Glomerular visceral epithelial cell (primary cell): ENCODE measurements around the gene GPI.

ENCODE experiments used
- DNase-seq: peaks from one replicate; pipeline ENCODE4 v3.0.0-alpha.2; 2016; ENCODE audit errors: extremely low spot score

The GPI gene

GRCh38 chr19:34404109-34404909 is 39.3 kb downstream of the GPI start, which contains the start of gene PDCD2L:
PDCD2L (plus strand) TSS chr19:34404399; CDS start chr19:34404431, 32 bp downstream.
- peak; percentile 93 for DNase-seq

- DNase-seq = no peak
Observed at GRCh38 chr19:34405892-34406660, 41.1 kb downstream of the GPI start.

- DNase-seq = no peak
Observed at GRCh38 chr19:34408411-34408810, 43.4 kb downstream of the GPI start.

GRCh38 chr19:34409189-34410164 is 44.5 kb downstream of the GPI start:
- no peak for DNase-seq

GRCh38 chr19:34411216-34411615 is 46.2 kb downstream of the GPI start:
- no peak for DNase-seq

- no peak for DNase-seq
Observed at GRCh38 chr19:34416021-34416545, 51.1 kb downstream of the GPI start.

- DNase-seq = no peak
Observed at GRCh38 chr19:34418300-34418699, 53.3 kb downstream of the GPI start.

- DNase-seq = no peak
Observed at GRCh38 chr19:34426096-34426661, 61.2 kb downstream of the GPI start.

- peak; percentile 31 for DNase-seq
Observed at GRCh38 chr19:34428549-34429285, 63.7 kb downstream of the GPI start.

- no peak for DNase-seq
Observed at GRCh38 chr19:34429553-34429952, 64.6 kb downstream of the GPI start.

GRCh38 chr19:34430738-34431625 is 66.0 kb downstream of the GPI start:
- DNase-seq = peak; percentile 50

GRCh38 chr19:34431681-34432402 is 66.8 kb downstream of the GPI start:
- DNase-seq = no peak

- no peak for DNase-seq
Observed at GRCh38 chr19:34432797-34433196, 67.8 kb downstream of the GPI start.

- DNase-seq = no peak
Observed at GRCh38 chr19:34436716-34437115, 71.7 kb downstream of the GPI start.

GRCh38 chr19:34448191-34448590 is 83.2 kb downstream of the GPI start:
- no peak for DNase-seq
